Measurements from ENCODE around the gene ANAPC7.
"Not testable (repeated sequence)": the region's sequence is repeated elsewhere in the genome, so short reads cannot be mapped to it uniquely, and the experiment has no call there.

The ANAPC7 gene

GRCh38 chr12:110379197-110379596 is 24.3 kb downstream of the ANAPC7 start:
- Histone ChIP-seq H3K4me1 (ENCODE audit: low read length) (no peaks in the 10 kb centered on the region), H3K9me3 (ENCODE audit: insufficient read depth, low read length) (no peaks in the 10 kb centered on the region), H3K36me3 (replicated peaks; ENCODE audit: low read depth, low read length) (peaks cover 55% of the 10 kb centered on the region), H3K4me2 (ENCODE audit: low read length) (no peak overlapping the region), H3K27me3 (ENCODE audit: low read depth, low read length) (no peaks in the 10 kb centered on the region), H3K27ac (ENCODE audit: low read length) (no peak overlapping the region), H3K9ac (ENCODE audit: low read length) (no peak overlapping the region), H4K20me1 (ENCODE audit: insufficient read depth, low read length) (no peaks in the 10 kb centered on the region), H2AFZ (ENCODE audit: low read depth, low read length) (no peak overlapping the region), H3K4me3 (ENCODE audit: low read length) (no peak overlapping the region), H3K79me2 (ENCODE audit: low read length) (no peaks in the 10 kb centered on the region)
- no peak for TF ChIP-seq EZH2phosphoT487 (IDR thresholded peaks at IDR 0.05; ENCODE audit: low read depth)
- no peak for TF ChIP-seq CTCF (IDR thresholded peaks at IDR 0.05; ENCODE audit: low read depth, low read length)

- not testable (repeated sequence) for H3K4me2 ChIP-seq (ENCODE audit: low read length); H3K27ac ChIP-seq (ENCODE audit: low read length)
- peaks cover 63% of the 10 kb centered on the region for H3K36me3 ChIP-seq (replicated peaks; ENCODE audit: low read depth, low read length)
Measured at GRCh38 chr12:110378131-110378790, 25.2 kb downstream of the ANAPC7 start.

GRCh38 chr12:110373962-110374611 is 29.4 kb downstream of the ANAPC7 start:
- TF ChIP-seq CTCF (IDR thresholded peaks at IDR 0.05; ENCODE audit: low read depth, low read length) (no peak), EZH2phosphoT487 (IDR thresholded peaks at IDR 0.05; ENCODE audit: low read depth) (no peak)
- Histone ChIP-seq H3K27ac (ENCODE audit: low read length) (no peak overlapping the region), H3K4me2 (ENCODE audit: low read length) (no peak overlapping the region), H3K4me1 (ENCODE audit: low read length) (peaks cover 26% of the 10 kb centered on the region), H3K79me2 (ENCODE audit: low read length) (no peaks in the 10 kb centered on the region), H4K20me1 (ENCODE audit: insufficient read depth, low read length) (no peaks in the 10 kb centered on the region), H3K9me3 (ENCODE audit: insufficient read depth, low read length) (no peaks in the 10 kb centered on the region), H3K27me3 (ENCODE audit: low read depth, low read length) (no peaks in the 10 kb centered on the region), H3K4me3 (ENCODE audit: low read length) (no peak overlapping the region), H3K36me3 (replicated peaks; ENCODE audit: low read depth, low read length) (peaks cover 58% of the 10 kb centered on the region), H2AFZ (ENCODE audit: low read depth, low read length) (no peak overlapping the region), H3K9ac (ENCODE audit: low read length) (no peak overlapping the region)

More at GRCh38 chr12:110378131-110378790, 25.2 kb downstream of the ANAPC7 start:
- not testable (repeated sequence) for H3K79me2 ChIP-seq (ENCODE audit: low read length); H3K4me3 ChIP-seq (ENCODE audit: low read length); H3K27me3 ChIP-seq (ENCODE audit: low read depth, low read length); H3K9ac ChIP-seq (ENCODE audit: low read length); H3K9me3 ChIP-seq (ENCODE audit: insufficient read depth, low read length); H4K20me1 ChIP-seq (ENCODE audit: insufficient read depth, low read length); H2AFZ ChIP-seq (ENCODE audit: low read depth, low read length); H3K4me1 ChIP-seq (ENCODE audit: low read length)

GRCh38 chr12:110373425-110373824 is 30.1 kb downstream of the ANAPC7 start:
- Histone ChIP-seq H3K36me3 (replicated peaks; ENCODE audit: low read depth, low read length) (peaks cover 54% of the 10 kb centered on the region), H3K4me2 (ENCODE audit: low read length) (no peak overlapping the region), H3K79me2 (ENCODE audit: low read length) (no peaks in the 10 kb centered on the region), H2AFZ (ENCODE audit: low read depth, low read length) (no peak overlapping the region), H3K27ac (ENCODE audit: low read length) (0 out of 2 replicates have a peak overlapping the region, but pooled peaks have one; percentile 15), H3K9me3 (ENCODE audit: insufficient read depth, low read length) (no peaks in the 10 kb centered on the region), H3K9ac (ENCODE audit: low read length) (no peak overlapping the region), H3K4me3 (ENCODE audit: low read length) (no peak overlapping the region), H3K27me3 (ENCODE audit: low read depth, low read length) (no peaks in the 10 kb centered on the region), H4K20me1 (ENCODE audit: insufficient read depth, low read length) (no peaks in the 10 kb centered on the region), H3K4me1 (ENCODE audit: low read length) (peaks cover 32% of the 10 kb centered on the region)
- TF ChIP-seq CTCF (IDR thresholded peaks at IDR 0.05; ENCODE audit: low read depth, low read length) (no peak), EZH2phosphoT487 (IDR thresholded peaks at IDR 0.05; ENCODE audit: low read depth) (no peak)
